Medulla oblongata (tissue), 1 donor: ENCODE data around the gene SLC16A13.
"Not testable (repeated sequence)": the region's sequence is repeated elsewhere in the genome, so short reads cannot be mapped to it uniquely, and the experiment has no call there.

ENCODE experiments used
- DNase-seq: peaks from one replicate; pipeline ENCODE4 v3.0.0-alpha.2; 2015; ENCODE audit errors: extremely low spot score

Gene SLC16A13

DNA sequence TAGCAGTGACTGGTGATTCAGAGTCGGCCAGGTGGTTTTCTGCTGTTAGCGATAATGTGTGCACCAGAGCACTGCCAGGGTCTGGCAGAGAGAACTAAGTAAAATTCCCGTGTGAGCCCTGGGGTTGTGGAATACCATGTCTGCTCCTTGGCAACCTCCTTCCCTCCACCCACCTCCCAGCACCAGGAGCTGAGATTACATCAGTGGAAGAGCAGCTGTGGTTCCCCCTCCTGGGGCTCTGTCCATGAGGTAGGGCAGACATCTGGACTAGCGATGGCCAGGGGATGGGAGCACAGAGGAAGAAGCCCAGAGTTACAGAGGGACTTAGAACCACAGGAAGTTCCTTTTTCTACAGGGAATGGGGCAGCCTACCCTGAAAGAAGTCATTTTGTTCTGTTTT lies 28.4 kb downstream of the SLC16A13 start:
- no peak for DNase-seq

DNA sequence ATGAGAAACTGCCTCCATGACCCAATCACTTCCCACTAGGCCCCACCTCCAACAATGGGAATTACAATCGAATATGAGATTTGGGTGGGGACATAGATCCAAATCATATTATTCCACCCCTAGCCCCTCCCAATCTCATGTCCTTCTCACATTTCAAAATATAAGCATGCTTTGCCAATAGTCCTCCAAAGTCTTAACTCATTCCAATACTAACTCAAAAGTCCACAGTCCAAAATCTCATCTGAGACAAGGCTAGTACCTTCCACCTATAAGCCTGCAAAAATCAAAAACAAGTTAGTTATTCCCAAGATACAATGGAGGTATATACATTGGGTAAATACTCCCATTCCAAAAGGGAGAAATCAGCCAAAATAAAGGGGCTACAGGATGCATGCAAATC lies 31.4 kb downstream of the SLC16A13 start:
- DNase-seq: no peak

DNA sequence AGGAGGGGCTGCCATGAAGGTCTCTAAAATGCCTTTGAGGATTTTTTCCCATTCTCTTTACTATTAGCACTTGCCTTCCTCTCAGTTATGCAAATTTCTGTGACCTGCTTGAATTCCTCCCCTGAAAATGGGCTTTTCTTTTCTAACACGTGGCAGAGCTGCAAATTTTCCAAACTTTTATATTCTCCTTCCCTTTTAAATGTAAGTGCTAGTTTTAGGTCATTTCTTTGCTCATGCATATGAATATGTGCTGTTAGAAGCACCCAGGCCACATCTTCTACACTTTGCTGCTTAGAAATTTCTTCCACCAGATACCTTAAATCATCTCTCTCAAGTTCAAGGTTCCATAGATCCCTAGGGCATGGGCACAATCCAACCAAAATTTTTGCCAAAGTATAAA lies 32.5 kb downstream of the SLC16A13 start:
- no peak for DNase-seq

DNA sequence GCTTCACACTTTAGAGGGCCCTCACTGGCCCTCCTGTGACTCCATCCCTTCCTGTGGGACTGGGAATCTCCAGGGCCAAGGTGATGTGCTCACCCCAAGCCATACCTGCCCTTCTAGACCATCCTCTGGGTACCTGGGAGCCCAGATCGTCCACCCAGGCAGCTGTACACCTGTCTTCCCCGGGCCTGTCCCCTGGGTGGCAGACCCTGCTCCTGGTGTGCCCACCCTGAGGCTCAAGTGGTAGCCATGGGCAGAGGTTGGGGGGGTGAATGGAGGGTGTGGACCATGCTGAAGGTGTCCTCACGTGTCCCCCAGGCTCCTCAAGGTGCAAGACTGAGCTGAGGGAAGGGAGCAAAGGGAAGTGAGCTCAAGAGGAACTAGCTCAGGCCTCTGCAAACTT lies 34.9 kb downstream of the SLC16A13 start:
- no peak for DNase-seq

DNA sequence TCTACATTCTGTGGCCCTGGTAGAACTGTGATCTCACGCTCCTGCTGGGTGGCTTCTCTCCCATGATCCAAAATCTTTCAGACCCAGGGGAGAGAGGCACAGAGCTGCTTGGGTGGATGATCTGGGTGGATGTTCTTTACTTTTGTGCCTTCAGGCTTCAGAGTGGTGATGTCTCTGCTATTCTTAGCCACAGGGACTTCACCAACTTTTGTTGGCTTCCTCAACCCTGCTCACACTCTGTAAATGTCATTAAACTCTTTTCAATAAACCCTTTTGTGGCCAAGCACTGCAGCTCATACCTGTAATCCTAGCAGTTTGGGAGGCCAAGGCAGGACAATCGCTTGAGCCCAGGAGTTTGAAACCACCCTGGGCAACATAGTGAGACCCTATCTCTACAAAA lies 36.6 kb downstream of the SLC16A13 start:
- no peak for DNase-seq

DNA sequence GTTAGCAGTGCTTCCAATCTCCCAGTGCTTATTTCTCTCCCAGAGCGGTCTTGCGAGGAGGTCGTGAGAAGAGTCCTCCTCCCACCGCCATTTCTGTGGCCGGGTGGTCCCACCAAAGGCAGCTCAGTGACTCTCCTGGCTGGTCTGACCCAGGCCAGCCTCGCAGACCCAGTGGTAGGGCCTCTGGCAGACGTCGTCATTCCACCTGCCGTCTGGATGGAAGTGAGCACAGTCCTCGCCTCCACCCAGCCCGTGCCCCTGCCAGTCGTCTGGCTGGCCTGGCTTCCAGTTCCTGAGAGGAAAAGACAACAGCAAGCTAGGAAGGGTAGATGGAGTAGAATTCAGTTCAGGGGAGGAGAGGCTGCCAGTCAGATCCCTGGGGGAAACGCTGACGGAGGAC lies 39.1 kb downstream of the SLC16A13 start:
- no peak for DNase-seq

DNA sequence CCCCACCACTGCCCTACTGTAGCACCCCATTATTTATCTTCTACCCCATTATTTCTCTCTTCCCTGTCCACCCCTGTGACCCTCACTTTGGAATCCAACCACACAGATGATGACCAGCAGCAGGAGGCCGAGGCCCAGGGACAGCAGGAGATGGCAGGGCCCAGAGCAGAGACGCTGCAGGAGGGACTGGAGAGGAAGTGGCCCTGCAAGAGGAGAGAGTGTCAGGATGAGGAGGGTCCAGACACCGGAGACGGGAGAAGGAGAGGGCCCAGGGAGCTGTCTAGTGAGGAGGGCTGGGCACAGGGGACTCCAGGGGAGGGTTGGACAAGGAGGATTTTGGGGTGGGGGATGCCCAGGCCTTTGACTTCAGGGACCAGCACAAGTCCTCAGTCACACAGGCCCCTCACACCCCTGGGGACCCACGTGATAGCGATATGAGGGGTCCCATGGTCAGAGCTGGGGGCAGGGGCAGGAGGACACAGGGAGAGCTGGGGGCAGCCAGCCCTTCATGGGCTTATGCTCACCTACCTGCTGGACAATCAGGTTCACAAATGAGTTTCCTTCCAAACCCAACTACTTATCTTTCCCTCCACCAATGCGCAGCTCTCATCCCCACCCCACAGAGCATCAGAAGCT lies 42.2 kb downstream of the SLC16A13 start:
- DNase-seq: no peak

DNA sequence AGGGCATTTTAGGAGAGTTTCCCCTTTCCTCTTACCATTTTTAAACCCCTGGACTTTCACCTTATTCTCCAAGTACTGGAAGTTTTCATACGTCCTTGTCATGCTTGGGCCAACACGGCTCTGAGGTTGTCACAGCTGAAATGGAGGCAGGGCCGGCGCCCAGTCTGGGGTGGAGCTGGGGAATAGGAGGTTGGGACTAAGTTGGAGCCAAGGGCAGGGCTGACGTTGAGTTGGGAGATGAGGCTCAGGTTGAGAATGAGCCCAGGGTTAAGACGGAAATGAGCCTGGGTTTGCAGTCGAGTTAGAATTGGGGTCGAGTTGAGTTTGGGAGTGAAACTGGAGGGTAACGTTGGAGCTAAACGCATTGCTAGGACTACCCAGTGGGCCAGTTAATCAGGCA lies 42.9 kb downstream of the SLC16A13 start:
- DNase-seq: no peak

DNA sequence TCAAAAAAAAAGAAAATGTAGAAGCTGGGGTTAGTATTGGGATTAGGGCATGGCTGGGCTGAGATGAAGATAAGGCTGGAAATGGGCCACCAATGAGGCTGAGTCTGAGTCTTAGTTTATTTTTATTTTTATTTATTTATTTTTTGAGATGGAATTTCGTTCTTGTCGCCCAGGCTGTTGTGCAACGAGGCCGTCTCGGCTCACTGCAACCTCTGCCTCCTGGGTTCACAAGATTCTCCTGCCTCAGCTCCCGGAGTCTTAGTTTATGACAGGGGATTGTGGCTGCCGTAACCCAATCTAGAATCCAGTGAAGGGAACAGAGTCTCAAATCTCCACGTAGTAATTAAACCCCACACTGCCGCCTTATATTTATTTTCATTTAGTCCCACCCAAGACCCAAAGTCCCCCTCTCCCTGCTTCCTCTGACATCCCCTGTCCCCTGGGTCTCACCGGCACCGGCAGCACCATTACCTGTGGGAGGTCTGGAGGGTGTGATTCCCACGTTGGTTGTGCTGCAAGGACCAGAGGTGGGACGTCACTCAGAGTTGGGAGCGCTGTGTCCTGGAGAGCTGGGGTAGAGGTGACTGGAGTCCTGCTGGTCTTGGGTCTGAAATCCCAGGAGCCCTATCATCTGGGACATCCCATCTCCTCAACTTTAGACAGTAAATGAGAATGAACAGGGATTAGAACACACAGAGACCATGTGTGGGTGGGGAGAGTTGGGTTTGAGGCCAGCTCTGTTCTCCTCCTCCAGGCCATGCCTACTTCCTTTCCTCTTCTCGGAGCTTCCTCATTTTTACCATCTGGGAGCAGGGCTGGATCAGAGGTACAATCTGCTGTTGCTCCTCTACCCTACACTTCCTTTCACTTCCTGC lies 44.0 kb downstream of the SLC16A13 start, which contains the start of gene CLEC10A:
TSS of gene CLEC10A (minus strand) at position 671 of the 875 bp plus-strand sequence. CDS start 1,439 bp downstream, outside the sequence.
- DNase-seq: no peak

DNA sequence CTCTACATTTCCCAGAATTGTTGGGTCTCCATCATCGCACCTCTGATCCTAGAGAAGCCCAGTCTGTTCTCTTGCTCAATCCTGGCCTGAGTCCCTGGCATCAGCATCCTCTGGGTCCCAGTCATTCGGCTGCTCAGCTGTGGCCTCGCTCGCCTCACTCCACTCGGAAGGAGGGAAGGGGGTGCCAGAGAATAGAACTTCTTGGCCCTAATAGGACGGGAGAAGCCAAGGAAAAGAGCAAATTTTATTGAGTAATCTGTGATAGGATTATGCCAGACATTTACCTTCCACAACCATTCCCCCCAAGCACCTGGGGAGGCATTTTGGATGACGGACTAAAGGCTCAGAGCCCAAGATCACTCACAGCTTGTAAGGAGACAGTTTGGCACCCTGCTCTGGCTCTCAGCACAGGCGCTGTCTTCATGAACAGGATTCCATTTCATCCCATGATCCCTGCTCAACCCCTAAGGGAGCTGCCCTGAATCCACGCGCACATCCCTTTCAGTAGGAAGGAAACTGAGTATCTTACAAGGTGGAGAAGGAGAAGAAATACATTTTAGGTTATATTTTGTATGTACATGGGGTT lies 44.7 kb downstream of the SLC16A13 start:
- peak; percentile 5 for DNase-seq

DNA sequence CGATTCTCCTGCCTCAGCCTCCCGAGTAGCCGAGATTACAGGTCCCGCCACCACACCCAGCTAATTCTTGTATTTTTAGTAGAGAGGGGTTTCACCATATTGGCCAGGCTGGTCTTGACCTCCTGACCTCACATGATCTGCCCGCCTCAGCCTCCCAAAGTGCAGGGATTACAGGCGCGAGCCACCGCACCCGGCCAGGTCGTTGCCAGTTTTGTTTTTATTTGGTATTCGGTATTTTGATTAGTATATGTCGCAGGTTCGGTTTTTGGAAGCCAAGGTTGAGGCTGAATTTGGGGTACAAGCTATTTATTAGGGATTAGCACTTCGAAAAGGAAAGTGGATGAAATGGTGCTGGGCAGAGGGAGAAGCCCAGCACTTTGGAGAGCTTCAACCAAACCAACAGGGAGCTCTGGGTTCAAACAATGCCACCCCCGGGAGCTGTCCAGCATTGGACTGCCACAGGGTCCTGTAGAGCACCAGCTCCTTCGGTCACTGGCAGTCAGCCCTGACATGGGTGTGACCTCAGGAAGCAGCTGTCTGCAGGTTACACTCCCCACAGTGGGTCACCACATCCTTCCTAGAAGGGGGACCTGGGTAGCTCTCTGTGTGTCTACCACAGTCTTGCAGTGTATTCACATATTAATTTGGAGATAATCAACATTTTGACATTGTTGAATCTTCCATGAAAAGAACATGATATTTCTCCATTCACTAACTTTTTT lies 45.7 kb downstream of the SLC16A13 start:
- no peak for DNase-seq

DNA sequence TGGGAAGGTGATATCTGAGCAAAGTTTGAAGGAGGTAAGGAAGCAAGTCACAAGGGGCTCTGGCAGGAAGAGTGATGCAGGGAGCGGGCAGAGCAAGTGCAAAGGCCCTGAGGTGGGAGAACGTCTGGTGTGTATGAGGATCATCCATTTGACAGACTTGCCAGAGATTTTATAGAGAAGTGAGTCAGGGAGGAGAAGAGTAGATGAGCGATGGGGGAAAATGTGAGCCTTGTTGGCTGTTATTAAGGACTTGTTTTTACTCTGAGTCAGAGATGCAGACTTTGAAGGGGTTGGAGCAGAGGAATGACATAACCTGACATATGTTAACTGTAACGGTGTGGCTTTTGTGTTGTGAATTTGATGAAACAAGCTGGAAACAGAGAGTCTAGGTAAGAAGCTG lies 47.8 kb downstream of the SLC16A13 start:
- no peak for DNase-seq

DNA sequence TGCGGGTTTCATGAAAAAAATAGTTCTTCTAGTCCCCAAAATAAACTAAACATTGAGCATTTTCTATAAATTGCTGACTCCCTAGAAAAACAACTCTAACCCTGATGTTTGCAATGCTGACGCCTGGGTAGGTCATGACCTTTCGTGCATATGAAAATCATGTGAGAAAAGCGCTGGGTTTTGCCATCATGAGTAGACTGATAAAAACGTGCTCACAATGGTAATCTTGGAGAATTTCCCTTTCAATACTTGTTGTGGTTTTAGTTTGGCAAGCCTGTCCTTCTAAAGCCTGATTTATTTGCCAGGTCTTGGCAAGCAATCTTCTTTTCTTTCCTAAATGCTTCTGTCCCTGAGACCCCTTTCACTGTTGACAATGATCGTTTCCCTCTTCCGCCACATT lies 48.3 kb downstream of the SLC16A13 start:
- DNase-seq: no peak

DNA sequence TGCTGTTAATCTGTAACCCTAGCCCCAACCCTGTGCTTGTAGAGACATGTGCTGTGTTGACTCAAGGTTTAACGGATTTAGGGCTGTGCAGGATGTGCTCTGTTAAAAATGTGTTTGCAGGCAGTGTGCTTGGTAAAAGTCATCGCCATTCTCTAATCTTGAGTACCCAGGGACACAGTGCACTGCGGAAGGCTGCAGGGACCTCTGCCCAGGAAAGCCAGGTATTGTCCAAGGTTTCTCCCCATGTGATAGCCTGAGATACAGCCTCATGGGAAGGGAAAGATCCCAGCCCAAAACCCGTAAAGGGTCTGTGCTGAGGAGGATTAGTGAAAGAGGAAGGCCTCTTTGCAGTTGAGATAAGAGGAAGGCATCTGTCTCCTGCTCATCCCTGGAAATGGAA lies 52.6 kb downstream of the SLC16A13 start:
- DNase-seq: not testable (repeated sequence)

DNA sequence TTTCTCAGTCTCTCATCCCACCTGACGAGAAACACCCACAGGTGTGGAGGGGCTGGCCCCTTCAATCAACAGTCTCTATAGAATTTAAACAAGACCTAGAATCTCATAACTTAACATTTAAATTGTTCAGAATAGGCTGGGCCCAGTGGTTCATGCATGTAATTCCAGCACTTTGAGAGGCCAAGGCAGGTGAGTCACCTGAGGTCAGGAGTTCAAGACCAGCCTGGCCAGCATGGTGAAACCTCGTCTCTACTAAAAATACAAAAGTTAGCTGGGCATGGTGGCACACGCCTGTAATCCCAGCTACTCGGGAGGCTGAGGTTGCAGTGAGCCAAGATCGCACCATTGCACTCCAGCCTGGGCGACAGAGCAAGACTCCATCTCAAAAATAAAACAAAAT lies 53.8 kb downstream of the SLC16A13 start:
- not testable (repeated sequence) for DNase-seq
